22Rv1 (cell line): Measurements from ENCODE around the gene FIGNL2.

Experiments used
- H3K27ac ChIP-seq: fragments of 450-650 bp; 2 replicates; pipeline ENCODE4 v1.5.1; 2017
- ZFX ChIP-seq: fragments of 450-650 bp; IDR thresholded peaks from 2 replicates; pipeline ENCODE4 v1.6.1; 2017; ENCODE audit warnings: antibody characterized with exemption, borderline replicate concordance
- TF ChIP-seq, protein P1 (sequence below): fragments of 450-650 bp; IDR thresholded peaks from 2 replicates; pipeline ENCODE4 v1.5.1; 2017; ENCODE audit warnings: mild to moderate bottlenecking

FIGNL2 gene

DNA sequence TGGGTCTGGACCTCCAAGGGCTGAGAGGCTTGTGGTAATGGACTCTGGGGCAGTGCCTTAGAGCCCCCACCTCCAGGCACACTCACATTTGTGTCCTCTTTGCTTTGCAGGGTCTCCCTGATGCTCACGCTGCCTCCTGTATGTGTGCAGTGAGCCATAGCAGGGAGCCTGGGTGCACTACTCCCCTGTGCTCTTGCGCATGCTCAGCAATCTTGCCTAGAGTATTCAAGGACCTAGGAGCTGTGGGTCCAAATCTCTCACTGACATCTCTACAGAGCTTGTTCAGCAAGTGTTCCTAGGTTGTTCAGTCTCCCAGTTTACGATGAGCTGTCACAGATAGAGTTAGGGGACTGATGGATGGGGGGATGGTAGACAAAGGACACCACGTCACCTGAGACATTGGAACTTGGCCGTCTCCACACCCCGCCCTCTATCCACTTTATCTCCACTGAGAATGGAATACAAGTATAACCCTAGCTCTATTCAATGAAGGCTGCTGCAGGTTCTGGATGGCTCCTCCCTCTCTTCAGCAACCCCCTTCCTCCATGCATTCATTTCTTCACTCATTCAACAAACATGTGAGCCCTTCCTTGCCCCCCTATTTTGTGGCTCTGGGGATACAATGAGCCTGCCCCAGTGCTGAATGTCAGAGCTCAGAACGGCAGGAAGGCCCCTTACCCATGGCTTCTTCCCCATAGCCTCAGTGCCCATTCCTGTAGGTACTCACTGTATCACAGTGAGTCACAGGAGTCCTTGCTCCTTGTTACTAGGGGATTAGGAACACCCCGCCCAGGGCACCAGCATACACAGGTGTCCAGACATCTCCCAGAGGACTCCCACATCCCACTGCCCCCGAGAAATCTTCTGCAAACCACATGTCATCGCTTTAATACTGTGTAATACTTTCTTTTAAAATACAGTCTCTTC is 31.2 kb downstream of the FIGNL2 start:
- TF ChIP-seq, protein P1, sequence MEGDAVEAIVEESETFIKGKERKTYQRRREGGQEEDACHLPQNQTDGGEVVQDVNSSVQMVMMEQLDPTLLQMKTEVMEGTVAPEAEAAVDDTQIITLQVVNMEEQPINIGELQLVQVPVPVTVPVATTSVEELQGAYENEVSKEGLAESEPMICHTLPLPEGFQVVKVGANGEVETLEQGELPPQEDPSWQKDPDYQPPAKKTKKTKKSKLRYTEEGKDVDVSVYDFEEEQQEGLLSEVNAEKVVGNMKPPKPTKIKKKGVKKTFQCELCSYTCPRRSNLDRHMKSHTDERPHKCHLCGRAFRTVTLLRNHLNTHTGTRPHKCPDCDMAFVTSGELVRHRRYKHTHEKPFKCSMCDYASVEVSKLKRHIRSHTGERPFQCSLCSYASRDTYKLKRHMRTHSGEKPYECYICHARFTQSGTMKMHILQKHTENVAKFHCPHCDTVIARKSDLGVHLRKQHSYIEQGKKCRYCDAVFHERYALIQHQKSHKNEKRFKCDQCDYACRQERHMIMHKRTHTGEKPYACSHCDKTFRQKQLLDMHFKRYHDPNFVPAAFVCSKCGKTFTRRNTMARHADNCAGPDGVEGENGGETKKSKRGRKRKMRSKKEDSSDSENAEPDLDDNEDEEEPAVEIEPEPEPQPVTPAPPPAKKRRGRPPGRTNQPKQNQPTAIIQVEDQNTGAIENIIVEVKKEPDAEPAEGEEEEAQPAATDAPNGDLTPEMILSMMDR: no peak
- no peak for TF ChIP-seq ZFX
- peak overlapping the region; percentile 1; the same call in 1 of the 2 replicates for H3K27ac ChIP-seq

DNA sequence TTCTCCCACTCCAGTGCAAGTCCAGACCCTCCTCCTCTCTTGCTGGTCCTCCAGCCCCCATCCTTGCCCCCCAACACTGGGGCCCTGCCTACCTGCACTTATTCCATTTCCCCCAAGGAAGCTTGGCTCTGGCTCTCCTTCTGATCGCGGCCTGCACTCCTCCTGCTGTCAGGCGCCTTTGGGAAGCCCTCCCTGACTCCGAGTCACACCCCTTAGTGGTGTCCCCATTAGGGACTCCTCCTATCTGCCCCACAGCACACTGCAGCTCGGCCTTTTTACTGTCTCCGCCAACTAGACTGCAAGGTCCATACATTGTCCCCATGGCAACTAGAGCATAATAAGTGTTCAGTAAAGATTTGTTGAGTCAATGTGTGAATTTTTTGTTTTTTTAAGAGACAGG is 32.9 kb downstream of the FIGNL2 start:
- peak overlapping the region; percentile 72 for H3K27ac ChIP-seq
- TF ChIP-seq, protein P1: no peak
- TF ChIP-seq ZFX: no peak

DNA sequence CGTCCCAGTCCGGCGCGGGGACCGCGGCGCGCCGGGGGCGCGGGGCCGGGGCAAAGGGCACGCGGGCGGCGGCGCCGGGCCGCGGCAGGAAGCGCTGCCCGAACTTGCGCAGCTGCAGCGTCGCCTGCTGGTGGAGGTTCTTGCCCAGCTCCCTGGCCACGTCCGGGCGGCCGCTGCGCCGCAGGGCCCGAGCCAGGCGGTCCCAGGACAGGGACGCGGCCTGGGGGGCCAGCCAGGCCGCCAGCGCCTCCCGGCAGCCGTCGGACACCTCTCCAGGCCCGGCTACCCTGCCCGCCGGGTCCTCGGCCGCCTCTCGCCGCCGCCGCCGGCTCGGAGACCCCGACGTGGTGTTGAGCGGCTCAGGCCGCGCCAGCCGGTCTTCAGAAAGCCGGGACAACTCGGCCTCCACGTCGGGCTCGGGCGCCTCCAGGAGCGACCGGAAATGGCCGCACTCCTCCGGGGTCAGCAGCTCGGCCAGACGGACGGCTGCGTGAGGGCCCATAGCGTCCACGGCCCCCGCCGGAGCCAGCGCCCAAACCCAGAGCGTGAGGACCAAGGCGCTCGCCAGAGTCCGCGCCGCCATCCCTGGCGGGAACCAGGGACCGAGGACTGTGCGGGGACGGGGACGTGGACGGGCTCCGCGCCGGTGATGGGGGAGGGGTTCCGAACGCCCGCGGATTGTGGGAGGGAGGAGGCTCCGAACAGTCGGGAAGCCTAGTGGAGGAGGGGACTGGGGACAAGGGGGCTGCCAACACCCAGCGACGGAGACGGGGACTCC is 34.0 kb downstream of the FIGNL2 start:
- TF ChIP-seq, protein P1: peak; percentile 99
- no peak for TF ChIP-seq ZFX
- H3K27ac ChIP-seq: peak overlapping the region; percentile 72

DNA sequence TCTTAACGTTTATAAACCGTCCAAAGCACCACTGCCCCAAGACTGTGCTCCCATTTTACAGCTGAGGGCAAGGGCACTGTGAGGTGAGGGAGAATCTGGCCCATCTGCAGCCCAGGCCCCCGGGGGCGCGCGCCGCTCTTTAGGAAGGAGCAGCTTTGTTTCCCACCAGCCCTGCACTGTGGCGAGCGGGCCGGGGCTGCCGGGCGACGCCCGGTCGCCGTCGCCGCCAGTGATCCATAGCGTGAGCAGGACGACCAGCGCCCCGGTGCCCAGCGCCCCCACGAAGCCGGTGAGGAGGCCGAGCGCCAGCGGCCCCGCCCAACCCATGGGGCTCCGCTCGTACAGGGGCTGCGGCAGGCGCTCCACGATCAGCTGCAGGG is 34.6 kb downstream of the FIGNL2 start:
- TF ChIP-seq, protein P1: no peak
- no peak for TF ChIP-seq ZFX

DNA sequence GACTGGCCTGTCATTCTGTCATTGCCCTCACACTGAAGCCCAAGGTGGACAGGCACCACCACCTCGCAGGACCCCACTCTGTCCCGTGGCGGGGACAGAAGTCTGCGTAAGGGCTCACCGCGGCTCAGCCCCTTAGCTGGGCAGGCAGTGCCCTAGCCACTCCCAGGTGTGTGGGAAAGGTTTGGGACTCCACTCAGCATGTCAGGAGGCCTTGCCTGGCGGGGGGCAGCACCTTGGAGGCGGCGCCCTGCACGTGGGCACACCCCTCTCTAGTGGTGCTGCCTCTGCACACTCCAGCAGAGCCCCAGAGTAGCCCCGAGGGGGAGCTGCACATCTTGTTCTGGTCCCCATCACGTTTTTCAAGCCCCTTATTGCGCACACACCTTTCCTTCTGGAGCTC is 35.6 kb downstream of the FIGNL2 start:
- TF ChIP-seq, protein P1: no peak
- TF ChIP-seq ZFX: no peak
- H3K27ac ChIP-seq: 0 out of 2 replicates have a peak overlapping the region, but pooled peaks have one; percentile 14

More for the DNA sequence above, 34.6 kb downstream of the FIGNL2 start:
- H3K27ac ChIP-seq: peak overlapping the region; percentile 72

DNA sequence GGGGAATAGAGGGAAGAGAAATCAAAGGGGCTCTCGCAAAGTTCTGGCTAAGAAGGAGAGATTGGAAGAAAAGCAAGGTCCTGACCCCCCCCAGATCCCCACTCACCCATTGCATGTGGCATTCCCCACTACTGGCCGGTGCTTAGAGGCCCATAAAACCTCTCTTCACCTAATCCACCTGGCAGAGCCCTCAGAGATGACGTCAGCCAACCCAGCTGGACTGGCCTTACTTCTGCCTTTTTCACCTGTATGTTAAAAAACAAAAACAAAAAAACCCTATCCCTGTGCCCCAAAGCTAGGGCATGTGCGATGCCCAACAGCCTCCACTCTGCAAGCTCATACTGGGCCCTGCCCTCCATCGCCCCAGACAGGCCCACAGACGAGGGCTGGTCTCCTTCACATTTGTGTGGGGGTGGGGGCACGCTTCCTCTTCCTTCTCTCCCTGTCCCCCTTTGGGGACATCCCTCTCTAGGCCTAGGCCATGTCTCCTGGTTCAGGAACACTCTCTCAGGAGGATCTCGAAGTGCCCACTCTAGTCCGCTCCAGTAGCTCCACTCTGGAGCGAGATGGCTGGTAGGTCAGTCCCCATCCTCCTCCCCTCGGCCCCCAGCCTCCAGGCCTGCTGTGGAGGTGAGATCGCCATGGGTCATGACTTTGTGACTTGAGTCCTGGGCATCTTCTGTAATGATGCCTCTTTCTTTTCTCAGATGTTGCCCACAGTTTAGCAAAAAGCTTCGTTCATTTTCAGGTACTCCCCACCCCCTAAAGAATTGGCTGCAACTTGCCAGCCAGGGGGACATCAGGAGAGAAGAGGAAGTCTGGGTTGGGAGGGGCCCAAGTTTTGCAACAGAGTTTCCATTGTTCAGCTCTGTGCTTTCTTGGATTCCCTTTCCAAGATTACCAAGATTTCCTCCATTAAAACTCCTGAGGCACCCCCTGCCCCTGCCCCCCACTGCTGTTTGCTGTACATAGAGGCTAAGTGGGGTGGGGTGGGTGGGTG is 37.0 kb downstream of the FIGNL2 start:
- H3K27ac ChIP-seq: no peak overlapping the region
- TF ChIP-seq, protein P1: no peak
- no peak for TF ChIP-seq ZFX
